ENCODE results near the gene HTD2.
"Not testable (repeated sequence)": the region's sequence is repeated elsewhere in the genome, so short reads cannot be mapped to it uniquely, and the experiment has no call there.

HTD2 gene

DNA sequence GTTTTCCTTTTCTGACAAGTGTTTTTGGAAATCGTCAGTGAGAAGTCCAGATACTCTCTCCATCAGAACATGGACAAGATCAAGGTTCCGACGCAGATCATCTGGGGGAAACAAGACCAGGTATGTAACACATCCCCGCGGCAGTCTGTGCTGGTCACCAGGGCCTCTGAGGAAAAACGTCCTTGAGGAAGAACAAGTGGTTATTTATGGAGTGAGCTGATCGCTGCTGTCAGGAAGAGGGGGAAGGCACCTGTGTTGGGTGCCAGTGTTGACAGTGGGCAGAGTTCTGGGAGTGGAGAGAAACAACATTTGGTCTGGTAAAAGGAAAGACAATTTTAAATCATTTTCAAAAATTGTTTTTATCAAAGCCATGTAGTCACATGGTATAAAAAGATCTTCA lies 21.0 kb upstream of the HTD2 start:
- H3K4me3 Mint-ChIP-seq: no peak overlapping the region
- no peaks in the 10 kb centered on the region for H3K27me3 Mint-ChIP-seq
- no peak overlapping the region for H3K27ac Mint-ChIP-seq
- H3K4me1 Mint-ChIP-seq (ENCODE audit: low read depth): no peaks in the 10 kb centered on the region
- H3K9me3 Mint-ChIP-seq: no peaks in the 10 kb centered on the region
- H3K36me3 Mint-ChIP-seq (ENCODE audit: low read depth): peaks cover 36% of the 10 kb centered on the region

DNA sequence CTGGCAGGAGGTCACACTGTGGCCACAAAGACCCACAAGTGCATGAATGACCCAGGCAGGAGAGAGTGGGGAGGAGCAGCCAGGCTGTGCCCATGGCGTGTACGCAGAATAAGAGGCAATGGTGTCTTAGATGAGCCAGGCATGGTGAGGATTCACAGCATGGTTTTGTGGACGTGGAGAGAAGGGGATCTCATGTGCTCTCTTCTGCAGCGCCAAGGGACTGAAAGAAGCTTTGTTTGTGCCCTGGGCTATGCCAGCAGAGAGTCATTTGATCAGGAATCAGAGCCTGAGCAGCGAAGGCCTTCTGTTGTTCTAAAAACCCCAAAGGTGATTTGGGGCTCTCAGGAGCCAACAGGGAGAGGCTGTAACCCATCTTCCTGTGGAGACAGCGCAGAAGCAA lies 19.0 kb upstream of the HTD2 start:
- Mint-ChIP-seq H3K36me3 (ENCODE audit: low read depth) (peaks cover 30% of the 10 kb centered on the region), H3K27me3 (no peaks in the 10 kb centered on the region), H3K4me3 (no peak overlapping the region), H3K27ac (no peak overlapping the region), H3K9me3 (no peaks in the 10 kb centered on the region), H3K4me1 (ENCODE audit: low read depth) (no peaks in the 10 kb centered on the region)

DNA sequence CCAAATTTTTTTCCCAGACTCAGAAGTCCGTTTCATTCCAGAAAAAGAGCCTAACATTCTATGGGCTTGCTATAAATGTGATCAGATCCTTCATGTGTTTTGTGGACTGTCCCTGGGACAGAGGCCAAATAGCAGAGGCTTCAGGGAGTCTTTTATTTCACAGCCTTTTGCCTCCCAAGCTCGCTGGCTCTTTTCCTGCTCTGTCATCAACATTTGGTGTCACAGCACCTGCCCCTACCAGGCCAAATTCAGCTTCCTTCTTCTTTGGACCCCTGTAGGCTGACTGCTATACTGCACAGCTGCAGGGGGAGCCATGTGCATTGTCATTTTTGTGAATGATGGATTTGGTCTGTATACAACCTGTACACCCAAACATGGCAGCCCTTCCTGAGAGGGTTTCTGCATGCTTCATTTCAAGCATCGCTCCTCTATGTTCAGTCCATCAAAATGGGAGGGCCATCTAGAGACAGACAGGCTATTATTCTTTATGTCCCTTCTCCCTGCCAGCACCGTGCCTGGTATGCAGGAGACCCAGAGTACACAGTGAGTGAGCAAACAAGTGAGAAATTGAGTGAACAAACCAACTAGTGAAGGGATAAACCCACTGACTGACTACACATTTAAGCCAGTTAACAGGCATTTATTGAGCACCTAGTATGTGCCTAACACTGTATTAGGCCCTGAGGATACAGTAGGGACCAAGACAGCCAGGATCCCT lies 18.1 kb upstream of the HTD2 start:
- peaks cover 28% of the 10 kb centered on the region for H3K36me3 Mint-ChIP-seq (ENCODE audit: low read depth)
- no peaks in the 10 kb centered on the region for H3K9me3 Mint-ChIP-seq
- no peaks in the 10 kb centered on the region for H3K4me1 Mint-ChIP-seq (ENCODE audit: low read depth)
- no peaks in the 10 kb centered on the region for H3K27me3 Mint-ChIP-seq
- H3K27ac Mint-ChIP-seq: no peak overlapping the region
- no peak overlapping the region for H3K4me3 Mint-ChIP-seq

DNA sequence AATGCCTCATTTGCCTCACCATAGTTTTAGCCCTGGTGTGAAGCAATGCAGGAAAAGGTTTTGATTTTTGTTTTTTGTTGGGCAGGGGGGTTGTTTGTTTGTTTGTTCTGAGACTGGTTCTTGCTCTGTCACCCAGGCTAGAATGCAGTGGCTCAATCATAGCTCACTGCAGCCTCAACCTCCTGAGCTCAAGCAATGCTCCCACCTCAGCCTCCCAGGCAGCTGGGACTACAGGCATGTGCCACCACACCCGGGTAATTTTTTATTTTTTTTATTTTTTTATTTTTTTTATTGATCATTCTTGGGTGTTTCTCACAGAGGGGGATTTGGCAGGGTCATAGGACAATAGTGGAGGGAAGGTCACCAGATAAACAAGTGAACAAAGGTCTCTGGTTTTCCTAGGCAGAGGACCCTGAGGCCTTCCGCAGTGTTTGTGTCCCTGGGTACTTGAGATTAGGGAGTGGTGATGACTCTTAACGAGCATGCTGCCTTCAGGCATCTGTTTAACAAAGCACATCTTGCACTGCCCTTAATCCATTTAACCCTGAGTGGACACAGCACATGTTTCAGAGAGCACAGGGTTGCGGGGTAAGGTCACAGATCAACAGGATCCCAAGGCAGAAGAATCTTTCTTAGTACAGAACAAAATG lies 17.2 kb upstream of the HTD2 start:
- not testable (repeated sequence) for H3K4me3 Mint-ChIP-seq

DNA sequence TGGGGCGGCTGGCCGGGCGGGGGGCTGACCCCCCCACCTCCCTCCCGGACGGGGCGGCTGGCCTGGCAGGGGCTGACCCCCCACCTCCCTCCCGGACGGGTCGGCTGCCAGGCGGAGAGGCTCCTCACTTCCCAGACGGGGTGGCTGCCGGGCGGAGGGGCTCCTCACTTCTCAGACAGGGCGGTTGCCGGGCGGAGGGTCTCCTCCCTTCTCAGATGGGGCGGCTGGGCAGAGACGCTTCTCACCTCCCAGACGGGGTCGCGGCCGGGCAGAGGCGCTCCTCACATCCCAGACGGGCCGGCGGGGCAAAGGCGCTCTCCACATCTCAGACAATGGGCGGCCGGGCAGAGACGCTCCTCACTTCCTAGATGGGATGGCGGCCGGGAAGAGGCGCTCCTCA lies 15.9 kb upstream of the HTD2 start:
- H3K36me3 Mint-ChIP-seq (ENCODE audit: low read depth): peaks cover 16% of the 10 kb centered on the region
- H3K27ac Mint-ChIP-seq, H3K4me3 Mint-ChIP-seq: not testable (repeated sequence)

More for the DNA sequence above, 17.2 kb upstream of the HTD2 start:
- H3K4me1 Mint-ChIP-seq (ENCODE audit: low read depth); H3K27ac Mint-ChIP-seq; H3K27me3 Mint-ChIP-seq; H3K9me3 Mint-ChIP-seq: not testable (repeated sequence)
- H3K36me3 Mint-ChIP-seq (ENCODE audit: low read depth): peaks cover 23% of the 10 kb centered on the region

DNA sequence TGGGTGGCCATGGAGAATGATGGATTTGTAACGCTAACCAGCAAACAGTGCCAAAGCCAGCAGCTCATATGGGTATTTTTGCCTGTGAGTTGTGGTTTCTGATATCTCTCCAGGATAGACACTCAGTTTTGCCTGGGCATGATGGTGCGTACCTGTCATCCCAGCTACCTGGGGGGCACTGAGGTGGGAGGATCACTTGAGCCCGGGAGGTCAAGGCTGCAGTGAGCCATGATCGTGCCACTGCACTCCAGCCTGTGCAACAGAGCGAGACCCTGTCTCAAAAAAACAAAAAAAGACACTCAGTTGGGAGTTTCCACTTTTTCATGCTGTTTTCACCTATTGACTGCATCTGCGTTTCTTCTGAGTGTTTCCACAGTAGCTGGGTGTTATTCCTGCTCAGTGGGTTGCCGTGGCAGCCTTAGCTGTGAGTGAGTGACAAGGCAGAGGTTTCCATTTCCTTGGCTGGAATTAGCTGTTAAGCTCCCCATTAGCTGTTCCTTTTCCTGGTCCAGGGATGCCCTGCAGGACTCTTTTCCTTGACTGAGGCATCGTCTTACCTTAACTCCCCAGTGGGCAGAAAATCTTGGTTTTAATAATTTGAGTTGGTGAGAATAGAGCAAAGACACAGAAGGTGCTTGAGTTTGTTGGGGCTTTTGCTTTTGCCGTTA lies 14.5 kb upstream of the HTD2 start:
- Mint-ChIP-seq H3K4me1 (ENCODE audit: low read depth) (no peaks in the 10 kb centered on the region), H3K27me3 (no peaks in the 10 kb centered on the region), H3K9me3 (no peaks in the 10 kb centered on the region), H3K4me3 (no peak overlapping the region), H3K27ac (no peak overlapping the region), H3K36me3 (ENCODE audit: low read depth) (peaks cover 11% of the 10 kb centered on the region)

More for the DNA sequence above, 15.9 kb upstream of the HTD2 start:
- H3K4me1 Mint-ChIP-seq (ENCODE audit: low read depth); H3K9me3 Mint-ChIP-seq; H3K27me3 Mint-ChIP-seq: not testable (repeated sequence)

DNA sequence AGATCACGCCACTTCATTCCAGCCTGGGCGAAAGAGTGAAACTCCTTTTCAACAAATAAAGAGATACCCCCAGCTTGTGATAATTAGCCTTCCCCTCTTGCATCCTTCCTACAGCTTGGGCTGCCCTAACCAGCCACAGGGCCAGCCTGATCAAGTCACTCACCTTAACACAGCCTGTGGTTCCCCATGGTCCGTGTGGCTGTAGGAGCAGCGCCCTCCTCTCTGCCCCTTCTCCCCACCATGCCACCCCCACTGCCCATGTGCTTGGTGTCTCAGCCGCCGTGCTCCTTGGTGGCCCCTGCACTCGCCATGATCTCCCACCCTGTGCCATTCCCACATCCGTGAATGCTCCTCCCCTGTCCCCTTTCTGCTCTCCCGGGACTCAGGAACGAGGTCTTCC lies 13.5 kb upstream of the HTD2 start:
- H3K27ac Mint-ChIP-seq: no peak overlapping the region
- H3K4me1 Mint-ChIP-seq (ENCODE audit: low read depth): no peaks in the 10 kb centered on the region

DNA sequence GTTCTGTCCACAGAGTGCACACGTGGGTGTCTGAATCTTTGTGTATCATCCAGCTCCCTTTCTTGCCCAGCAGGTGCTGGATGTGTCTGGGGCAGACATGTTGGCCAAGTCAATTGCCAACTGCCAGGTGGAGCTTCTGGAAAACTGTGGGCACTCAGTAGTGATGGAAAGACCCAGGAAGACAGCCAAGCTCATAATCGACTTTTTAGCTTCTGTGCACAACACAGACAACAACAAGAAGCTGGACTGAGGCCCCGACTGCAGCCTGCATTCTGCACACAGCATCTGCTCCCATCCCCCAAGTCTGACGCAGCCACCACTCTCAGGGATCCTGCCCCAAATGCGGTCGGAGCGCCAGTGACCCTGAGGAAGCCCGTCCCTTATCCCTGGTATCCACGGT lies 12.8 kb upstream of the HTD2 start:
- no peak overlapping the region for H3K4me3 Mint-ChIP-seq
- H3K27me3 Mint-ChIP-seq: peaks cover 4% of the 10 kb centered on the region
- H3K27ac Mint-ChIP-seq: no peak overlapping the region
- H3K36me3 Mint-ChIP-seq (ENCODE audit: low read depth): peaks cover 3% of the 10 kb centered on the region
- no peaks in the 10 kb centered on the region for H3K4me1 Mint-ChIP-seq (ENCODE audit: low read depth)
- H3K9me3 Mint-ChIP-seq: no peaks in the 10 kb centered on the region

More for the DNA sequence above, 13.5 kb upstream of the HTD2 start:
- H3K27me3 Mint-ChIP-seq: no peaks in the 10 kb centered on the region
- no peak overlapping the region for H3K4me3 Mint-ChIP-seq
- H3K9me3 Mint-ChIP-seq: no peaks in the 10 kb centered on the region
- peaks cover 7% of the 10 kb centered on the region for H3K36me3 Mint-ChIP-seq (ENCODE audit: low read depth)

DNA sequence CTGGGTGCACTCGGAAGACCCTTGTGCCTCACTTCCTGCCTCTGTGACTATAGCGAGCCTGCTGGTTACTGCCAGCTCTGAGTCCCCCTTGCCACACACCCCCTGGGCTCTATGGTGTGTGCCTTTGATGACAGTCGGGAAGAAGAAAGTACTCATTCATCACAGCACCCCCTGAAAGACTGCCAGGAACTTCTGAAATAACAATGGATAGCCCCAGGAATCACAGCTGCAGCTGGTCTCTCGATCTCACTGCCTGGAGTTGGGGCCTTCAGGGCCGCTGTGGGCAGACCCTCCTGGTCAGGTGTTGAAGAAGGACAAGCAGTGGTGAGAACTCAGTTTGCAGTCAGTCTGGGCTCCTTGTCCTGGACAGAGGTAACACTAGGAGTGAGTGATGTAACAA lies 10.1 kb upstream of the HTD2 start:
- no peak overlapping the region for H3K27ac Mint-ChIP-seq
- H3K27me3 Mint-ChIP-seq: peaks cover 14% of the 10 kb centered on the region
- H3K4me3 Mint-ChIP-seq: no peak overlapping the region
- no peaks in the 10 kb centered on the region for H3K4me1 Mint-ChIP-seq (ENCODE audit: low read depth)
- no peaks in the 10 kb centered on the region for H3K9me3 Mint-ChIP-seq
- no peaks in the 10 kb centered on the region for H3K36me3 Mint-ChIP-seq (ENCODE audit: low read depth)

DNA sequence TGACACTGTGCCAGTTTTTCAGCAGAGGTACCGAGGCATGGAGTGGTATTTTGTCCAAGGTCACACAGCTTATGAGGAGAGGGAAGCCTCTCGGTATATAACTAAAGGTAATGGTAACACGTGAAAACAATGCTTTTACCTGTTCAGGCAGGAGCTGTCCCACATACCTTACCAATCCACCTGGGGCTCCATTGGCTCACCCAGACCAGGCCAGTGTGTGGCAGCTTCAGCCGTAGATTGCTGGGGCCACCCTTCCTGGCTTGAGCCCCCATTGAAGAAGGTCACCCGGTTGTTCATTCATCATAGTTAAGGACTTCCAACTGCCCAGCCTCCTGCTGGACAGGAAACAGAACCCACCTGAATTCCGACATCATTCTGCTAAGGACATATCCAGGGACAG lies 9.5 kb upstream of the HTD2 start:
- no peak overlapping the region for H3K27ac Mint-ChIP-seq
- H3K4me1 Mint-ChIP-seq (ENCODE audit: low read depth): no peaks in the 10 kb centered on the region
- H3K4me3 Mint-ChIP-seq: no peak overlapping the region
- no peaks in the 10 kb centered on the region for H3K9me3 Mint-ChIP-seq
- peaks cover 18% of the 10 kb centered on the region for H3K27me3 Mint-ChIP-seq
- H3K36me3 Mint-ChIP-seq (ENCODE audit: low read depth): no peaks in the 10 kb centered on the region

DNA sequence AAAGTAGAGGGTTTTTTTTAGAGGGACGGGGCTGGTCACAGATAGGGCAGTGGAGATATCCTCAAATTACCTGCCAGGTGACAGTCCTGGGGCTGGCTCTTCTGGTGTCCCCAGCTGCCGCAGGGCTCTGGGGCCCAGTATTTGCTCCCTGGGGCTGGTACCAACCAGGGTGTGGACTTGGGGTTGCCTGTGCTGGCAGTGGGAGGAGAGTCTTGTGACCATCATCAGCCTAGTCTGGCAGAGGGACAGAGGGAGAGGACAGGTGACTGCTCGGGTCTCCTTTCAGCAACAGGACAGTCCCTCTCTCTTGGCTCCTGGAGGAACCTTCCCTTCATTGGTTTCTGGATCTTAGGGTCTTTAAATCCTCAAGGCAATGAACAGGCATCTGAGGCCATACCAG lies 8.1 kb upstream of the HTD2 start:
- Mint-ChIP-seq H3K4me1 (ENCODE audit: low read depth) (no peaks in the 10 kb centered on the region), H3K27ac (no peak overlapping the region), H3K27me3 (peaks cover 18% of the 10 kb centered on the region), H3K36me3 (ENCODE audit: low read depth) (no peaks in the 10 kb centered on the region), H3K4me3 (no peak overlapping the region), H3K9me3 (no peaks in the 10 kb centered on the region)

DNA sequence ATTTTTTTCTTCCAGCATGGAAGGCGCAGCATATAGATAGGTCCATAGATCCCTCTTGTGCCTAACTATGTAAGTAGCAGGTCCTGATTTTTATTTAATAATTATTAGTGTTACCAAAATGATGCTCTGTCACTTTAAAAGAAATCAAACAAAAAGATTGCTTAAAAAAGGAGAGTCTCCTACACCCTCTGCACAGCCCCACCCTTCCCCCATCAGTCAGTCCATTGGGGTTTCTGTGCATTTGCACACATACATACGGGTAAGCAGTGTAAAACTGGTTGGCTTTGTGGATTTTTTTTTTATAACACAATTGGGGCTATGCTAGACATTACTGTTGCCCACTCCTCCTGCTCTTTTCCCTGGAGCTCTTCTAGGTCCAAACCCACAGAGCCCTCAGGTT lies 7.2 kb upstream of the HTD2 start:
- Mint-ChIP-seq H3K36me3 (ENCODE audit: low read depth) (no peaks in the 10 kb centered on the region), H3K27me3 (peaks cover 18% of the 10 kb centered on the region), H3K9me3 (no peaks in the 10 kb centered on the region), H3K27ac (no peak overlapping the region), H3K4me3 (no peak overlapping the region), H3K4me1 (ENCODE audit: low read depth) (no peaks in the 10 kb centered on the region)

DNA sequence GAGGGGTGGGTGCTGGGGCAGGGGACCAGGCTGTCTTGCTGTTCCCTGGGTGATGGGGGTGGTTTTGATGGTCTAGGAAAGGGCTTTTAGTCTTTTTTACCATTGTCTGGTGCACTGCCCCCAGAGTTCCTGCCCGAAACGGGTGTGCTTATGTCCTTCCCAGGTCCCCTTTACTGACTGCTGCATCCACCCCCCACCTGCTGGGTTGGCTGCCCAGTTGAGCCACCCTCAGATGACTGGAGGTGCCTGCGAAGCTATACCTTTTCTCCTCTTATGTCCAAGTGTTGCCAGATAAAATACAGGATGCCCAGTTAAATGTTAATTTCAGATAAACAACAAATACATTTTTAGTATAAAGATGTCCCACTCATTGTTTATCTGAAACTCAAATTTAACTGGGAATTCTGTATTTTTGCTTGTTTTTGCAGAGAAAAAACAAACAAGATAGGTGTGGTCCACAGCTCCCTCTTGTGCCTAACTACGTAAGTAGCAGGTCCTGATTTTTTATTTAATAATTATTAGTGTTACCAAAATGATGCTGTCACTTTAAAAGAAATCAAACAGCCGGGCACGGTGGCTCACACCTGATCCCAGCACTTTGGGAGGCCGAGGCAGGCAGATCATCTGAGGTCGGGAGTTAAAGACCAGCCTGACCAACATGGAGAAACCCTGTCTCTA lies 6.3 kb upstream of the HTD2 start:
- Mint-ChIP-seq H3K27ac (no peak overlapping the region), H3K4me3 (no peak overlapping the region), H3K27me3 (peaks cover 18% of the 10 kb centered on the region), H3K9me3 (no peaks in the 10 kb centered on the region), H3K36me3 (ENCODE audit: low read depth) (no peaks in the 10 kb centered on the region), H3K4me1 (ENCODE audit: low read depth) (no peaks in the 10 kb centered on the region)

DNA sequence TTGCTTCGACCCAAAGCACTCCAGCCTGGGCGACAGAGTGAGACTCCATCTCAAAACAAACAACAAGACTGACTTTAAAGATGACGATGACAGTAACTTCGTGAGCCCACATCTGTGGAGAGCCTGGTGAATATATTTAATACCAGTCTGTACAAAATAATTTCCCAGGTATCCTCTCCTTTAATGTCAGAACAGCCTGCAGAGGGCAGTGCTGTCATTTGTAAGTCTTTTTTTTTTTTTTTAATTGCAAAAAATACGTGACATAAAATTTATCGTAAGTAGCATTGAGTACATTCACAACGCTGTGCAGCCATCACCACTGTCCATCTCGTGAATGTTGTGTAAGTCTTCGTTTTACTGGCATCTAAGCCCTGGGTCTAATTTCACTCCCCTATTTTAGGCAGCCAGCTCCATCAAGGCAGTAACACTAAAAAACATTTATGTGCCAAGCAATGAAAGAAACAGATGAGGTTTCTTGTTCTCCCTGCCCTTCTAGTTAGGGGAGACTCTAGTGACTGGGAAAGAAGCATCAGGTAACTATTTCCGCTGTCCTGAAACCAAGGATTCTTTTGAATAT lies 1.4 kb downstream of the HTD2 start:
- Mint-ChIP-seq H3K27ac (peak overlapping the region; percentile 99), H3K4me3 (peak overlapping the region; percentile 96), H3K9me3 (no peaks in the 10 kb centered on the region), H3K4me1 (ENCODE audit: low read depth) (peaks cover 34% of the 10 kb centered on the region), H3K36me3 (ENCODE audit: low read depth) (peaks cover 43% of the 10 kb centered on the region), H3K27me3 (no peaks in the 10 kb centered on the region)

DNA sequence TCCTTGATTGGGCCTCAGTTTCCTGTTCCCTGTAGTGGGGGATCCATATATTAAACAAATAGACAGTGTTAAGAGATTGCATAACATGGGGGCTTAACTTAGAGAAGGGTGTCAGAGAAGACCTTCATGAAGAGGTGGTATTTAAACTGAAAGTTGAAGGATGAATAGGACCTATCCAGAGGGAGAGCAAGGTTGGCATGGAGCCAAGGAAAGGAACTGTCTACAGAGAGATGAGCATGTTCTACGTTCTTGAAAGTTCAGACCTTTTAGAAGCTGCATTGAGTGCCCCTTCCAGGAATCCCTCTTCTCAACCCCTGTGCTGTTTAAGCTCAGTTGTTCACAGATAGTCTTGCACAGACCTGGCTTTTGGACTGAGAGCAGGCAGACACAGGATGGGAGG lies 2.4 kb downstream of the HTD2 start:
- H3K9me3 Mint-ChIP-seq: no peaks in the 10 kb centered on the region
- peak overlapping the region; percentile 17 for H3K4me3 Mint-ChIP-seq
- H3K27ac Mint-ChIP-seq: peak overlapping the region; percentile 45
- peaks cover 36% of the 10 kb centered on the region for H3K4me1 Mint-ChIP-seq (ENCODE audit: low read depth)
- peaks cover 51% of the 10 kb centered on the region for H3K36me3 Mint-ChIP-seq (ENCODE audit: low read depth)
- no peaks in the 10 kb centered on the region for H3K27me3 Mint-ChIP-seq

Data from stimulated activated naive CD8-positive, alpha-beta T cell treated with anti-CD3 and anti-CD28 coated beads, Interleukin-15, Interleukin-2, amounts not matched to agents 100 ng/mL and 50 ng/mL, for 24 hours (primary cell).